HG03354 (cell line): ENCODE results near the gene ACVRL1.

ENCODE experiments used
- ATAC-seq: cut with Tn5 transposase; IDR thresholded peaks from one replicate; pipeline ENCODE4 v1.9.1; 2021; ENCODE audit warnings: mild to moderate bottlenecking; ENCODE audit not compliant: unreplicated experiment, poor library complexity, severe bottlenecking

The ACVRL1 gene

DNA sequence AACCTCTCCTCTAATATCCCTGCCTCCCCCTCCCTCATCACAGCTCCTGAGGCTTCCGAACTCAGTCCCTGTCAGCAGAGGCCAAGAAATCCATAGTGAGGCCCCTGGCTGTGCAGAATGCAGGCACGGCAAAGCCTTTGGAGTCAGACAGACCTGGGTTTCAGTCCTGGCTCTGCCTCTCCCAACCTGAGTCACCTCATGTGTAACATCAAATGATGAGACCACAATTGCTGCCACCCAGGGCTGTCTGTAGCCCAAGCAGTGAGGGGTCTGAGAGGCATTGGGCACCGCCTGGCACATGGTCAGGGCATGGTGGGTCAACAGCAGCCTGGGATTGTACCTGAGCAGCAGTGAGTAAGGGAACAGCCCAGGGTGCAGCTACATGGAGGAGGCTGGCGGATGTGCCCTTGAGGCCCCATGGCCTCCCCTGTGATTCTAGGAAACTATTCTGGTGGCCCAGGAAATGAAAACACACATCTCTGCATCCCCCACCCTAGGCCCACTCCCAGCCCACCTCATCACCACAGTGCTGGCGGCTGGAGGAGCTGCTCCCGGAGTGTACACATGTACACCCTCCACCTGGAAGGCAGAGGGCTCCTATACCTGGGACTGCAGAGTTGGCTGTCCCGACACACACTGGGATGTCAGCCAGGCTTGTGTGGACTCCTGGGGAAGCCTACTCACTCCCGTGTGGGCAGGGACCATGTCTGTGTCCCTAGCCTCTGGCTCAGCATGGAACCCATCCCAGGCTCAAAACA is 11.7 kb upstream of the ACVRL1 start:
- no peak for ATAC-seq

DNA sequence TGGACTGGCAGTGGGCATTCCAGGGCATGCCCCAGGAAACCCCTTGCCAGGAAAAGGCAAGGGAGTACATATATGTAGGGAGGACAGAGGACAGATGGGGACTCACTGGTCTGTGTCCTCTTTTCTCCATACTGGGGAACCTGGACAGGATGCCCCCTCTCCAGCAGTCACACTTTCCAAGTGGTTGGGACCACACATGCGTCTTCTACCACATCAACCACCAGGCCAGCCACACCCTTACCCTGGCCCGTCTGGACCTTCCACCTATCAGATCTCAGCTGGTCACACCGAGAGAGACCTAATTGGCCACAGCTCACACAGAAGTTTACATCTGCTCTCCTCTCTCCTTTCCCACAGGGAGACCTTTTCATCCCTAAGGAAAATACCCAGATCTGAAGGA is 11.1 kb upstream of the ACVRL1 start:
- ATAC-seq = no peak

DNA sequence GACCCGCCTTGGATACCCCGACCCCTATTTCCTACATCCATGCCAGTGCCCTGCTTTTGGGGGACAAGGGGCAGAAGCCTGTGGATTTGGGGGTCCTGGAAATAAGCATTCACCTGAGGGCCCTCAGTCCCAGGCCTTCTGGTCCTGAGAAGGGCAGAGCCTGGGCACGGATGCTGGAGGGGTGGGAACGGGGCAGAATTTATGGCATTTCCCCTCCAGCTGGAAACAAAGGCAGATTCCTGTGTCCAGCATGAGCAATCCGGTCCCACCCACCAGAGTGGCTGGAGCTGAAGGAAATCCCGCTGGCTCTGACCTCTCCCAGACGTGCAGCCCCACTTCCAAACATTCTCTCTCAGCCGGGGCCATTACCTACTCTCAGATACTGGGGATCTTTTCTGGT is 10.1 kb upstream of the ACVRL1 start:
- ATAC-seq = no peak

DNA sequence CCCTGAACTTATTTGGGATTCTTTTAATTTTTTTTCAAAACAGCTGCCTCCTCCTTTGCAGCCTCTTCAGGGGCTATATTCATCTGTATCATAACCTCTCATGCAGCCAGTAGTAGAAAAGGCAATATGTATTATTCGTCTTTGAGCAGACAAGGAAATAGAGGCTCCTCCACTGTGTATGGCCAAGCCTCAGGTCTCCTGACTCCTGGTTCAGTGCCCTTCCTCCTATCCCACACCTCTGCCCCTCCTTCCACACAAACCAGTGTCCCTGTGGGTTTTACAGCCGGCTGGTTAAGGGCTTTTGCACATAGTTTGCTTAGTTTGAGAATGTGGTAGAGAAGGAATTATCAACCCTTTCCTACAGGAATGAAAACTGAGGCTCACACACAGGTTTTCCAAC is 8.8 kb upstream of the ACVRL1 start:
- ATAC-seq = no peak

DNA sequence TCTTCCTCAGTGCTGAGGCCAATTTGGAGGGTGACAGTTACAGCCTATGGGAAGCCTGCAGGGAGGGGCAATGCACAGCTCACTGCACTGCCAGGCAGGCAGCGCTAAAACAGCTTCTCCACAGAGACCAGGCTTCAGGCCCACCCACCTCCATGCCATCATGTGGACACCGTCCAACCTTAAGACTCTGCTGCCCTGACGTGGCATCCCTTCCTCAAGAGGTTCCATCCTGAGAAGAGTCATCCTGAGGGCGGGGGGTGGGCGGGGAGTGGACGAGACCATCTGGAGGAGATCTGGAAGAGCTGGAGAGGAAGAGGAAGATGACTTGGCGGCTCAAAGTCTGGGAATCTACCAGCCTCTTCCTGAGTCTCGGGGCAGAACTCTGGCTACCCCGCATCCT is 8.4 kb upstream of the ACVRL1 start:
- no peak for ATAC-seq

DNA sequence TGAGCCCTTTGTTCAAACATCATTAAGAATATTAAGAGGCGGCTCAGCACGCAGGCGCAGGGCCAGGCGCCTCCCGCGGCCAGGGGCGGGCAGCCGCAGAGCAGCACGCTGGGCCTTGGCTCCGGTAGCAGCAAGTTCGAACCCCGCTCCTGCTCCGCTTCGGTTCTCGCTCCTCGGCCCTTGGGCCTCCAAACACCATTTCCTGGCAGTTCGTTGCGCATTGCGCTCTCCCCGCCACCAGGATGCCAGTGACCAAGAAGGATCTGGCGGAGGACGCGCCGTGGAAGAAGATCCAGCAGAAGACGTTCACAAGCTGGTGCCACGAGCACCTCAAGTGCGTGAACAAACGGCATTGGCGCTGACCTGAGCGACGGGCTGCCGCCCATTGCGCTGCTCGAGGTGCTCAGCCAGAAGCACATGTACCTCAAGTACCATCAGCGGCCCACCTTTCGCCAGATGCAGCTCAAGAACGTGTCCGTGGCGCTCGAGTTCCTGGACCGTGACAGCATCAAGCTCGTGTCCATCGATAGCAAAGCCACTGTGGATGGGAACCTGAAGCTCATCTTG is 6.9 kb upstream of the ACVRL1 start:
- ATAC-seq = no peak

DNA sequence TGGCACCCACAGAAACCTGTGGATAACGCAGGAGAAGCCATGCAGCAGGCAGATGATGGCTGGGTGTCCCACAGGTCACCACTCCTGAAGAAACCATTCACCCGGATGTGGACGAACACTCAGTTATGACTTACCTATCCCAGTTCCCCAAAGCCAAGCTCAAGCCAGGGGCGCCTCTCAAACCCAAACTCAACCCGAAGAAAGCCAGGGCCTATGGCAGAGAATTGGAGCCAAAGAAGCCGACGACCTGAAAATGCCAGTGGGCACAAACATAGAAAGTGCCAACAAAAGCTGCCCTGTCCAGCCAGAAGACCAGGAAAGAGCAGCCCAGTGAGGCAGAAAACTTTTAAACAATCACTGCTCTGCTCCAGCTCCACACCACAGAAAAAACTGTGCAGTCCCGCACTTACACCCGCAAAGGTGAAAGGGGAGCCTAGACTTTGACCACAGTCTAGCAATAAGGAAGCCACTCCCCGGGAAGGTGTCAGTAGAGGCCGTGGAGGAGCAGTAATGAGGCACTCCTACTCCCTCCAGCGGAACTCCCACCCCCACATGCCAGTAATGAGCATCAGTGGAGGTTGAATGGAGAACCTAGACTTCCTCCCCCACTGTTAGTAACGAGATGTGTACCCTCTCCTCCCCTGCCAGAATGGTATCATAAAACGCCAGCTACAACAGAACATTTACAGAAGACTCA is 6.0 kb upstream of the ACVRL1 start:
- ATAC-seq = no peak

DNA sequence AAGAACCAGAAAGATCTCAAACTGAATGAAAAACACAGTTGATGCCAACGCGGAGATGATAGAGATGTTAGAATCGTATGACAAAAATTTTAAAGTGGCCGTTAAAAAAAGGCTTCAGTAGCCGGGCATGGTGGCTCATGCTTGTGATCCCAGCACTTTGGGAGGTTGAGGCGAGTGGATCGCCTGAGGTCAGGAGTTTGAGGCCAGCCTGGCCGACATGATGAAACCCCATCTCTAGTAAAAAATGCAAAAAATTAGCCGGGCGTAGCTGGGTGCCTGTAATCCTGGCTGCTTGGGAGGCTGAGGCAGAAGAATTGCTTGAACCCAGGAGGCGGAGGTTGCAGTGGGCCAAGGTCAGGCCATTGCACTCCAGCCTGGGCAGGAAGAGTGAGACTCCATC is 5.4 kb upstream of the ACVRL1 start:
- ATAC-seq = no peak

DNA sequence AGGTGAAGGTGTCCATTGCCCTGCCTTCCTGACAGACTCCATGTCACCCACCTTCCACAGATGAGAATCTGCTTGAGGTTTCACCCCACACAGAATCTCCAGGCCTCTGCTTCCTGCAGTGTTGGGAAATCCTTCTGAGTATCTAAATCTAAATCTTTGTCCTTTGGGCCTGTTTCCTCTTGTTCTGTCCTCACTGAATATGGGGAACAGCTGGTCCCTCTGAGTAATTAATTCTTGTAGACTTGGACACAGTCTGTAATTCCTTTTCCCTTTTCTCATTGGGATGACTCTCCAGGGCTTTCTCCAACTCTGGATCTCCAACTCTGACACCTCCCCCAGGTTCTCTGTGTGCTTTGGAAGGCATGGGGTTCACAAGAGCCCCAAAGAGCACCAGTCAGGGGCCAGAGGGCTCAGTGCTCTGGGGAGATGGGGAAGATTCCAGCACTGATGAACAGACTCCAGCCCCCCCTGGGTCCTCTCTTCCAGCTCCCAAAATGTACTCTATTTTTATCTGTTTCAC is 2.3 kb upstream of the ACVRL1 start:
- ATAC-seq = no peak

DNA sequence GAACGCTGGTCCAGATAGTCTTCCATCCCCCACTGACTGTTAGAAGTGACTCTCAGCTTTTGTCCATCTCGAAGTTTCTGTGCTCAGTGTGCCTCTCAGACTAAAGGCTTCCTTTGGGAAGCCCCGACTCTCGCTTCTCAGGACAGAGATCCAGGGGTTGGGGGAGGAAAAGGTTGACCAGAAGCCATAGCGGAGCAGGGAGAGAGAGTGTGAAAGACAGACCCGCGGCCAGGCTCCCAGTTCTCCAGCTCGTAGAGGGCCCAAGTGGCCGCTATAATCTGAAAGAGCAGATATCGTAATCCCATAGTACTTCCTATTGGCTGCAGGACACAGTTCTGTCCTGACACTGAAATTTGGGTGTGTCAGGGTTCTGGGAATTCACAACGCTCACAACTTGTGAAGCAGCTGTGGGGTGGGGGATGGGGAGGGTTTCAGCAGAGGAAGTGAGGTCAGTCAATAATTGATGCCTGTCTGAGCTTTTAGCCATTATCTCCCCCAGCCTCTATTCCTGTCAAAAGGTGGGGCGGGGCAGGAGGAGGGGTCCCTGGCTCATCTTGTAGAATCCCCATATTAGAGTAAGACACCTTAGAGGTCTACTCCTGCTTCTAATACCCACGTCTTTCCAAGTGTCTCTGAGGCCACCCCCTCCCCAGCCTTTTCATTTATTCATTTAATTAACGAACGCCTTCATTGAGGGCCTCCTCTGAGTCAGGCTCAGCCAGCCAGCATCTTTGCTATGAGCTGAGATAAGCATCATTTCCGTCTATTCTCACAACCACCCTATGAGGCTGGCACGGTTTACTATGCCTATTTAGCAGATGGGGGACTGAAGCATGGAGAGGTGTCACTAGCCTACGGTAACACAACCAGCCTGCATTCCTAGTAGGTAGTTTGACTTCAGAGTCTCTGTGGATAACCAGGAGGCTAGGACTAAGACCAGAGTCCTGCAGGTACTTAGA is 1.6 kb upstream of the ACVRL1 start:
- ATAC-seq = no peak

DNA sequence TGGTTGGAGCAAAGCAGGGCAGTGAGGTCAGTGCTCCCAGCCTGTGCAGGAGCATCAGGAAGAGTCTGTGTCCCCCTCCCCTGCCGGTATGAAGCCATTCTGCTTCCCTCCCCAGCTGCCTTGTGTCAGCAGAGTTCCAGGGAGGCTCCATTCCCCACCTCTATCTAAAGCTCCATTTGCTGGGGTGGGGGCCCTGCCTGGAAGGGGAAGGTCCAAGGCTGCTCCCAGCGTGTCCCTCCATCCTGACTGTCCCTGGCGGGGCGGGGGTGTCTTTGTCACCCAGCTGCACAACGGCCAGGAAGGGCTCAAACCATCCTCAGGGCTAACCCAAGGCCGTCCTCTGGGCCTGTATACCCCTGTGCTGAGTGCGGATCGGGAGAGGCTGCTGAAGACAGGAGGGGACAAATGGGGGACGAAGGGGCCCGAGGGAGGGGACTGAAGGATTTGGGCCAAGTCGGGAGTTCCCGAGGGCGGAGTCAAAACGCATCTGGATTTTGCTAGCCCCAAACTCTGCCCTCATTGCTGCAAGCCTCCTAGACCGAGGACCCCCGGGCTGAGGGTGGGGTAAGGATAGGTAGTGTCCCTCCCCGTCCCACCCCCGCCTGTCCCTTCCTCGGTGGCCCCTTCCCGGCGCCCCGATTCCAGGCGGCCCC is 748 bp upstream of the ACVRL1 start:
- no peak for ATAC-seq

DNA sequence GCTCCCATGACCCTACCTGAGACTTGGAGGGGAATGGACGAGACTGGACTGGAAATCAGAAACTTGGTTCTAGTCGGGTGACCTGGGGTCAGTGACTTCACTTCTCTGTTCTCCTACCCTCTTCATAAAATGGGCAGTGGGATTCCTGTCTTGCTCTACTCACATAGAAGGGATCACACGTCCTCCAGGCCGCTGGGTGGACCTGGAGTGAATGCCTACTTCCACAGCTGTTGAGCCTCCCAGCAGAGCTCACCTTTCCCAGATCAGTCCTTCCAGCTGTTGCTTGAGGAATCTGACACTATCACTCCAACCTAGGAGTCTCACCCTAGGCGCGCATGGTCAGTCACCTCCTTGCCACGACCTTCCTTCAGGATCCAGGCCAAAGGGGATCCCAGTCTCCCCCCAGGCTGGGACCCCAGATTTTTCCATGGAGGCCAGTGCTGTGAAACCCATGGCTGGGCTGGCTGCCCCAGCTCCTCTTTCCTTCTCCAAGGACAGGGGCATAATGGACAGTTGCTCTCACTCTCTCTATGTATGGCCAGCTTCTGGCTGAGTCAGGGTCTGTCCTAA is 637 bp downstream of the ACVRL1 start:
- no peak for ATAC-seq

DNA sequence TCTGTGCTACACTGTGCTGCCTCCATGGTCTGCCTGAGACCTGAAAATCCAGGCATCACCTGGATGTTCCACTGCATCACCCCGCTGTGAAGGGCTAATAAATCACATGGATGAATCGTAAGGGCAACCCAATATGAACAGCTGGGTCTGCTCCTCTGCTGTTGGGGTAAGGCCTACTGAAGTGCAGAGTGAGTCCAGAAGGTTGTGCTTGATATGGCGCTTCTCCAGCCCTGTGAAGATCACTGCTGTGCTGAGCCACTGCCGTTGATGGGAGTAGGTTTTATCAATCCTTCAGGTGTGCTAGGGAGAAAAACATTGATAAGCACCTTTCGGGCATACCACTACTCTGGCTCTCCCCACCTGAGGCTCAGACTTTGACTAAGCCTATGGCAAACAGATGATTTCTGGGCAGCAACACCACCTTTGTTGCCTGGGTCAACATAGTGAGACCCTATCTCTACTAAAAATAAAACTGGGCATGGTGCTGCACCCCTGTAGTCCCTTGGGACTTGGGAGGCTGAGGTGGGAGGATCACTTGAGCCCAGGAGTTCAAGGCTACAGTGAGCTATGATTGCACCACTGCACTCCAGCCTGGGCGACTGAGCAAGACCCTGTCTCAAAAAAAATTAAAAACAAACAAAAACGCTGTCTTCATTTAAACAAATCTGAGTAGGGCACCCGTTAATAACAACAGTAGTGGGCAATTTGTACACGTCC is 1.7 kb downstream of the ACVRL1 start:
- ATAC-seq = no peak

DNA sequence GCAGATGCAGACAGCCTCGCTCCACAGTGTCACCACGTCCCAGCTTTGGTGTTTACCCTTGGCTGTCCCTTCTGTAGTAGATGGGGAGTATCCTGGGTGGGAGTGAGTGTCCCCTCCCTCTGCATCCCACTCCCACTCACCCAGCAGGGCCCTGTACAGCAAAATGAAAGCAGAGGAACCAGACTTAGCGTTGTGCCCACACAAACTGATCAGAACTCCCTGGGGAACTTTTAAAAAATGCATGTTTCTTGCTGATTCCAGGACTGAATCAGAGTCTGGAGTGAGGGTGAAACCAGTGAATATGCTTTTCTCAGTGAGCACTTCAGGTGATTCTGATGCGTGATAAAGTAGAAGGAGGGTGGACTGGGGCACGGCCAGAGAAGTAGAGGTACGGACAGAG is 2.9 kb downstream of the ACVRL1 start:
- ATAC-seq = no peak

DNA sequence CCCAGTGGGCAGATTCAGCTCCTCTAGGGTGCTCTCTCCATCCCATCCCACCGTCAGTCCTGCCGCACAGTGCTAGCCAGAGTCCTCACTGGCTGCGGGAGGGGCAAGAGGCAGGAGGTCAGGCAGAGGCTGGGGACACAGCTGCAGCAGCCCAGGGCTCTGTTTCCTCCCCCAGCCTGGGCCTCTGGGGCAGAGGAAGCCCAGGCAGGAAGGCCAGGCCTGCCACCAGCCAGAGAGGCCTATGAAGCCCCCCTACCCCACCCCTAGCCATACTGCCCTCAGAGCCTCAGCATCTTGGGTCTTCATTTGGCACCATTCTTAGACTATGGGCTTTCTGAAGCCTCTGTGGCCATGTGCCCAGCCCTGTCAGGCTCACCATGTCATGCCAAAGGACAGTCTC is 3.4 kb downstream of the ACVRL1 start:
- no peak for ATAC-seq

DNA sequence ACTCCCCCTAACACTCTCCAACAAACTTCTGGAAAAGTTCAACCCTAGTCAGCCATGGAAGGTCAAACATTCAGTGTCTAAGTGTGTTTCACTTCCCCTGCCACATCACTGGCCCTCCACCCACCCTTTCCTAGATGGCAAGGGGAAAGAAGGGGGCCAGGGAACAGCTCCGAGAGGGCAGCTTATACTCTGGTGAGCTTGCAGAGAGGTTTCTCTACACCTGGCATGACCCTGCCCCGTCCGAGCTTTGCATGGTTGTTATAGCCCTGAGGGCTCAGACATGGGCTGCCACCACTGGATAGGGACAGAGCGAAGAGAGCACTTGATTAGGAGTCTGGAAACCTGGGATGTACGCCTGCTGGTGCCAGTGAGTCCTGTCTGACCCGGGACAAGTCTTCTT is 4.0 kb downstream of the ACVRL1 start:
- ATAC-seq = no peak

DNA sequence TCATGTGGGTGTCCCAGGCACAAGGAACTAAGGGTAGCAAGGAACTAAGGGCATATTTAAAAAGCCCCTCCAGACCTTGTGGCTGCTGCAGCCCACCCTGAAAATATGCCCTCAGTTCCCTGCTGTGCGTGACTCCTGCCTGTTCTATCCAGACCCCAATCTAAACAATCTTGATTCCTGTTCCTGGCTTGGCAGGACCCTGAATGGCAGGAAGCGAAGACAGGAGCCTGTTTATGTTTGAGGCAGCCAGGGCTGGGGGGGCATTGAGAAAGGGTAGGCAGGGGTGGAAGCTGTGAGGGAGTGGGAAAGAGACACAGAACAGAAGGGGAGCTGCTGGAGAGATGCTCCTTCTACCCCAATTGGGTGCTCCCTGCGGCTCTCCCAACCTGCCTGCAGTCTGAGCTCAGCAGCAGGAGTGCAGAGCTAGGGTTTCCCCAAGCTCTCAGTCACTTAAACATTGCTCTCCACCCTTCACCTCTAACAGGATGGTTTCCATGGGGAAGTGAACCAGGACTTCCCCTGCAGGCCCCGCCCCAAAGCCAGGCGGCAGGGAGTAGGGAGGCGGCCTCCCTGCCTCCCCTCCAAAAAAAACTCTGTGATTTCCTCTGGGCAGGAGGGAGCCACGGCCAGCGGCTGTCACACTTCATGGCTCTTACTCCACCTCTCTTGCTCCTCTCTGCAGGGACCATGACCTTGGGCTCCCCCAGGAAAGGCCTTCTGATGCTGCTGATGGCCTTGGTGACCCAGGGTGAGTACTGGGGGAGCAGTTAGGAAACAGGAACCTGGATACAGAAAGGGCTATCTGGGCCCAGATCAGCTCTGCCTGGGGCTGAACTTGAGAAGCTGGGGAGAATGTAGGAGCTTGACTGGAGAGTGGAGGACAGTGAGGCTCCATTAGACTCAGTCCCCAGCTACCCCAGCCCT is 4.7 kb downstream of the ACVRL1 start:
- no peak for ATAC-seq
